ENCODE measurements around the gene SP140. TPM values are rescaled to one million over a fixed set of nuclear protein-coding genes. Genes with fewer than 3 reads are reported as not detected.

Gene SP140
- total RNA-seq (2021; ENCODE audit: unreplicated experiment) (1.1 TPM), Bru-seq, nascent RNA (percentile 11 among the genes with signal in this experiment), BruChase-seq, experiment 1, labeled RNA remaining after a 2-hour chase (percentile 13 among the genes with signal in this experiment), BruChase-seq, experiment 2, labeled RNA remaining after a 6-hour chase (percentile 16 among the genes with signal in this experiment)
- 0.58 TPM for polyA plus RNA-seq (2012; ENCODE audit: insufficient read length)
- long read RNA-seq, partial matches to known transcripts, result 0 of 2 reads
- long read RNA-seq, other reads (novel, unspliced or antisense), result 2 of 2 reads

DNA sequence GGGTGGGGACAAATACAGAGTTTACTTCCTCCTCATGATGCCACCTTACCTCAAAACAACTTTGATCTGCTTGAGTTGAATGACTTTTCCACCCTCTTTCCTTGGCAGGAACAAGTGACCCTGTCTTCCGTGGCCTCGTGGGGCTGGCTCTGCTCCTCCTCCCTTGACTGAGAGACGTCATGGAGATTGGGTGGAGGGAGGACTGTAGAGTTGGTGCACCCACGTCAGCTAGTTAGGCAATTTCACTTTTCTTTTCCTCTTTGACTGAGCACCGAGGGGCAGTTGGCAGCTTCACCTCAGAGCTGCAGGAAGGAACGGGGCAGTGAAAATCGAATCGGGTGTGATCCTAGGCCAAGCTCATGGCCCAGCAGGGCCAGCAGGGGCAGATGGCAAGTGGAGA is at the start of gene SP140:
Gene SP140, plus strand, starts transcription at position 251 of the 400 bp plus-strand sequence. Its CDS starts 109 bp downstream, at position 360.
- ChIA-PET CTCF (no interaction called here), POLR2A (interaction anchor here (0.6 kb wide), 1 partner anchor 433 kb away, joined by 4 read pairs; no protein-coding TSS in a partner anchor)
- in situ Hi-C loops (cut with HindIII; ENCODE audit: low pct_unique_long_range_greater_than_20kb, low sequenced_read_pairs), result no loop called here
- H3K36me3 ChIP-seq (ENCODE audit: control insufficient read depth, insufficient read depth, low read length), result no peaks in the 10 kb centered on the region
- DNase-seq (ENCODE audit: low read depth, low spot score) (no peak), ATAC-seq (no peak)
- no peaks in the 10 kb centered on the region for H3K9me3 ChIP-seq (ENCODE audit: control insufficient read depth, insufficient read depth, low read depth, low read length)
- H3K27ac ChIP-seq (ENCODE audit: low read length), result no peak within 1 kb of the TSS
- H3K4me3 ChIP-seq (ENCODE audit: low read depth in 2 of 2, low read length in 2 of 2), result no peak within 1 kb of the TSS
- intact Hi-C loops (cut with micrococcal nuclease; ENCODE audit: unreplicated experiment), result no loop called here
- TF ChIP-seq SIN3A (IDR thresholded peaks at IDR 0.05; ENCODE audit: borderline replicate concordance, insufficient read depth, low read depth, low read length) (no peak), TCF7L2 (IDR thresholded peaks at IDR 0.05; ENCODE audit: low read depth, low read length) (no peak), POLR2AphosphoS5 (IDR thresholded peaks at IDR 0.05; ENCODE audit: low read depth, low read length) (no peak)
- TF ChIP-seq, protein P1, sequence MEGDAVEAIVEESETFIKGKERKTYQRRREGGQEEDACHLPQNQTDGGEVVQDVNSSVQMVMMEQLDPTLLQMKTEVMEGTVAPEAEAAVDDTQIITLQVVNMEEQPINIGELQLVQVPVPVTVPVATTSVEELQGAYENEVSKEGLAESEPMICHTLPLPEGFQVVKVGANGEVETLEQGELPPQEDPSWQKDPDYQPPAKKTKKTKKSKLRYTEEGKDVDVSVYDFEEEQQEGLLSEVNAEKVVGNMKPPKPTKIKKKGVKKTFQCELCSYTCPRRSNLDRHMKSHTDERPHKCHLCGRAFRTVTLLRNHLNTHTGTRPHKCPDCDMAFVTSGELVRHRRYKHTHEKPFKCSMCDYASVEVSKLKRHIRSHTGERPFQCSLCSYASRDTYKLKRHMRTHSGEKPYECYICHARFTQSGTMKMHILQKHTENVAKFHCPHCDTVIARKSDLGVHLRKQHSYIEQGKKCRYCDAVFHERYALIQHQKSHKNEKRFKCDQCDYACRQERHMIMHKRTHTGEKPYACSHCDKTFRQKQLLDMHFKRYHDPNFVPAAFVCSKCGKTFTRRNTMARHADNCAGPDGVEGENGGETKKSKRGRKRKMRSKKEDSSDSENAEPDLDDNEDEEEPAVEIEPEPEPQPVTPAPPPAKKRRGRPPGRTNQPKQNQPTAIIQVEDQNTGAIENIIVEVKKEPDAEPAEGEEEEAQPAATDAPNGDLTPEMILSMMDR (IDR thresholded peaks at IDR 0.05), result no peak
- TF ChIP-seq, protein P2, sequence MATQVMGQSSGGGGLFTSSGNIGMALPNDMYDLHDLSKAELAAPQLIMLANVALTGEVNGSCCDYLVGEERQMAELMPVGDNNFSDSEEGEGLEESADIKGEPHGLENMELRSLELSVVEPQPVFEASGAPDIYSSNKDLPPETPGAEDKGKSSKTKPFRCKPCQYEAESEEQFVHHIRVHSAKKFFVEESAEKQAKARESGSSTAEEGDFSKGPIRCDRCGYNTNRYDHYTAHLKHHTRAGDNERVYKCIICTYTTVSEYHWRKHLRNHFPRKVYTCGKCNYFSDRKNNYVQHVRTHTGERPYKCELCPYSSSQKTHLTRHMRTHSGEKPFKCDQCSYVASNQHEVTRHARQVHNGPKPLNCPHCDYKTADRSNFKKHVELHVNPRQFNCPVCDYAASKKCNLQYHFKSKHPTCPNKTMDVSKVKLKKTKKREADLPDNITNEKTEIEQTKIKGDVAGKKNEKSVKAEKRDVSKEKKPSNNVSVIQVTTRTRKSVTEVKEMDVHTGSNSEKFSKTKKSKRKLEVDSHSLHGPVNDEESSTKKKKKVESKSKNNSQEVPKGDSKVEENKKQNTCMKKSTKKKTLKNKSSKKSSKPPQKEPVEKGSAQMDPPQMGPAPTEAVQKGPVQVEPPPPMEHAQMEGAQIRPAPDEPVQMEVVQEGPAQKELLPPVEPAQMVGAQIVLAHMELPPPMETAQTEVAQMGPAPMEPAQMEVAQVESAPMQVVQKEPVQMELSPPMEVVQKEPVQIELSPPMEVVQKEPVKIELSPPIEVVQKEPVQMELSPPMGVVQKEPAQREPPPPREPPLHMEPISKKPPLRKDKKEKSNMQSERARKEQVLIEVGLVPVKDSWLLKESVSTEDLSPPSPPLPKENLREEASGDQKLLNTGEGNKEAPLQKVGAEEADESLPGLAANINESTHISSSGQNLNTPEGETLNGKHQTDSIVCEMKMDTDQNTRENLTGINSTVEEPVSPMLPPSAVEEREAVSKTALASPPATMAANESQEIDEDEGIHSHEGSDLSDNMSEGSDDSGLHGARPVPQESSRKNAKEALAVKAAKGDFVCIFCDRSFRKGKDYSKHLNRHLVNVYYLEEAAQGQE (IDR thresholded peaks at IDR 0.05; ENCODE audit: insufficient read depth in 1 of 2, low read depth in 2 of 2, low read length in 1 of 2), result no peak
- no TSS peak for BruUV-seq (replicated peaks)
- H3K4me1 ChIP-seq (ENCODE audit: control insufficient read depth, insufficient read depth, low read length), result no peaks in the 10 kb centered on the region
- no peaks in the 10 kb centered on the region for H3K27me3 ChIP-seq (ENCODE audit: control insufficient read depth, insufficient read depth, low read length)

DNA sequence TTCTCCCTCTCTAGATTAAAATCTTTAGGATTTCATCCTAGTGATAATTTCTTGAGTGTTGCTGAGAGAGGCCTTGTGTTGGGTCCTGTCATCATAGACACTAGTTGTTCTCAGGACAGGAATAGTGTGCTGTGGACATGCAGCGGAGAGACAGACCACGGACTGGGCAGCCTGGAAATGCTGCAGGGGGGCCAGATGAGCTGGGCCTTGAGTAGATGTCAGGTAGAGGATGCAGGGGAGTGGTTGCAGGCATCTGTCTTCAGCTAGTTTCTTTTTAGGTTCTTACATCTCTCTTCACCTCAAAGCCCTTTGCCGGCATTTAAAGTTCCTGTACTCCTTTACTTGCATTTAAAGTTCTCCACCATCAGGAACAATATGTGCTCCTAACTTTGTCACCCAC is 48.5 kb upstream of the SP140 start:
- POLR2A ChIA-PET, result no interaction called here
- Histone ChIP-seq H3K9me3 (ENCODE audit: control insufficient read depth, insufficient read depth, low read depth, low read length) (no peaks in the 10 kb centered on the region), H3K27me3 (ENCODE audit: control insufficient read depth, insufficient read depth, low read length) (no peaks in the 10 kb centered on the region), H3K4me3 (ENCODE audit: low read depth in 2 of 2, low read length in 2 of 2) (no peak overlapping the region), H3K4me1 (ENCODE audit: control insufficient read depth, insufficient read depth, low read length) (no peaks in the 10 kb centered on the region), H3K27ac (ENCODE audit: low read length) (no peak overlapping the region), H3K36me3 (ENCODE audit: control insufficient read depth, insufficient read depth, low read length) (no peaks in the 10 kb centered on the region)
- CTCF ChIA-PET, result interaction anchor here (0.6 kb wide), 1 partner anchor 17 kb away, joined by 3 read pairs; no protein-coding TSS in a partner anchor
- ATAC-seq (no peak), DNase-seq (ENCODE audit: low read depth, low spot score) (no peak)
- no TSS peak for BruUV-seq (replicated peaks)
- TF ChIP-seq TCF7L2 (IDR thresholded peaks at IDR 0.05; ENCODE audit: low read depth, low read length) (no peak), SIN3A (IDR thresholded peaks at IDR 0.05; ENCODE audit: borderline replicate concordance, insufficient read depth, low read depth, low read length) (no peak), POLR2AphosphoS5 (IDR thresholded peaks at IDR 0.05; ENCODE audit: low read depth, low read length) (no peak)
- TF ChIP-seq, protein P1 (IDR thresholded peaks at IDR 0.05), result no peak
- TF ChIP-seq, protein P2 (IDR thresholded peaks at IDR 0.05; ENCODE audit: insufficient read depth in 1 of 2, low read depth in 2 of 2, low read length in 1 of 2), result no peak
- intact Hi-C loops (cut with micrococcal nuclease; ENCODE audit: unreplicated experiment) (loop anchor here (10.0 kb wide), 1 partner anchor 438 kb away; no protein-coding TSS in a partner anchor), in situ Hi-C loops (cut with HindIII; ENCODE audit: low pct_unique_long_range_greater_than_20kb, low sequenced_read_pairs) (no loop called here)
